VCaP (cell line): Measurements from ENCODE around the gene MTFR1L.
A peak's percentile ranks its signal among the peaks of the same experiment; 100 is the strongest.

Experiments used
- H3K27ac ChIP-seq: fragments of 450-650 bp; 2 replicates; pipeline ENCODE4 v1.5.1; 2017
- CTCF ChIP-seq: fragments of 450-650 bp; conservative IDR thresholded peaks from 2 replicates; pipeline ENCODE4 v1.5.1; 2017; ENCODE audit warnings: mild to moderate bottlenecking, moderate library complexity

Gene MTFR1L

GRCh38 chr1:25784575-25785051 lies 35.1 kb upstream of the MTFR1L start:
- no peak overlapping the region for H3K27ac ChIP-seq
- TF ChIP-seq CTCF: no peak

- peak overlapping the region; percentile 2; the same call in 1 of the 2 replicates for H3K27ac ChIP-seq
- no peak for TF ChIP-seq CTCF
Observed at GRCh38 chr1:25785333-25786067, 34.3 kb upstream of the MTFR1L start.

GRCh38 chr1:25786887-25787759 lies 32.6 kb upstream of the MTFR1L start:
- peak overlapping the region; percentile 51 for H3K27ac ChIP-seq
- no peak for TF ChIP-seq CTCF

- peak overlapping the region; percentile 51 for H3K27ac ChIP-seq
- no peak for TF ChIP-seq CTCF
Observed at GRCh38 chr1:25787760-25788166, 32.0 kb upstream of the MTFR1L start.

GRCh38 chr1:25790472-25790871 lies 29.3 kb upstream of the MTFR1L start:
- no peak overlapping the region for H3K27ac ChIP-seq
- TF ChIP-seq CTCF: no peak

GRCh38 chr1:25792115-25792514 lies 27.6 kb upstream of the MTFR1L start:
- H3K27ac ChIP-seq: no peak overlapping the region
- no peak for TF ChIP-seq CTCF

GRCh38 chr1:25793585-25794170 lies 26.1 kb upstream of the MTFR1L start:
- TF ChIP-seq CTCF: no peak
- no peak overlapping the region for H3K27ac ChIP-seq
